ENCODE data around the gene MAPK8.

Gene MAPK8

GRCh38 chr10:48442809-48443177 is 136.3 kb downstream of the MAPK8 start:
- Histone ChIP-seq H3K27ac (no peak overlapping the region), H3K4me3 (no peak overlapping the region)

GRCh38 chr10:48444266-48444665 is 137.8 kb downstream of the MAPK8 start:
- Histone ChIP-seq H3K27ac (no peak overlapping the region), H3K4me3 (no peak overlapping the region)

GRCh38 chr10:48444861-48445841 is 138.7 kb downstream of the MAPK8 start:
- Histone ChIP-seq H3K4me3 (no peak overlapping the region), H3K27ac (no peak overlapping the region)

GRCh38 chr10:48445932-48446331 is 139.5 kb downstream of the MAPK8 start:
- Histone ChIP-seq H3K27ac (no peak overlapping the region), H3K4me3 (no peak overlapping the region)

GRCh38 chr10:48446785-48447184 is 140.3 kb downstream of the MAPK8 start:
- Histone ChIP-seq H3K4me3 (no peak overlapping the region), H3K27ac (no peak overlapping the region)

GRCh38 chr10:48447356-48448215 is 141.1 kb downstream of the MAPK8 start:
- Histone ChIP-seq H3K27ac (no peak overlapping the region), H3K4me3 (no peak overlapping the region)

GRCh38 chr10:48448796-48449195 is 142.3 kb downstream of the MAPK8 start:
- Histone ChIP-seq H3K4me3 (no peak overlapping the region), H3K27ac (no peak overlapping the region)

GRCh38 chr10:48449501-48450232 is 143.2 kb downstream of the MAPK8 start:
- Histone ChIP-seq H3K4me3 (no peak overlapping the region), H3K27ac (no peak overlapping the region)

- H3K27ac ChIP-seq: no peak overlapping the region
- no peak overlapping the region for H3K4me3 ChIP-seq
Observed at GRCh38 chr10:48450233-48450740, 143.8 kb downstream of the MAPK8 start.

GRCh38 chr10:48450741-48451466 is 144.4 kb downstream of the MAPK8 start:
- Histone ChIP-seq H3K4me3 (no peak overlapping the region), H3K27ac (no peak overlapping the region)

- H3K4me3 ChIP-seq: no peak overlapping the region
- H3K27ac ChIP-seq: no peak overlapping the region
Observed at GRCh38 chr10:48451969-48452878, 145.7 kb downstream of the MAPK8 start.

- Histone ChIP-seq H3K27ac (no peak overlapping the region), H3K4me3 (no peak overlapping the region)
Observed at GRCh38 chr10:48452879-48453412, 146.5 kb downstream of the MAPK8 start.

- no peak overlapping the region for H3K4me3 ChIP-seq
- H3K27ac ChIP-seq: no peak overlapping the region
Observed at GRCh38 chr10:48453451-48454301, 147.2 kb downstream of the MAPK8 start.

GRCh38 chr10:48454302-48455054 is 148.0 kb downstream of the MAPK8 start:
- no peak overlapping the region for H3K4me3 ChIP-seq
- H3K27ac ChIP-seq: no peak overlapping the region

GRCh38 chr10:48455055-48455391 is 148.5 kb downstream of the MAPK8 start:
- H3K27ac ChIP-seq: no peak overlapping the region
- H3K4me3 ChIP-seq: no peak overlapping the region

- Histone ChIP-seq H3K4me3 (no peak overlapping the region), H3K27ac (no peak overlapping the region)
Observed at GRCh38 chr10:48455392-48456151, 149.1 kb downstream of the MAPK8 start.
